SK-N-SH treated with all-trans-retinoic acid at 6 μM for 48 hours (cell line): ENCODE results near the gene OBSCN.

ENCODE experiments used
- CREB5 ChIP-seq: fragments of 250-450 bp; sonication (Bioruptor Pico); IDR thresholded peaks from 2 replicates; pipeline ENCODE4 v1.5.1; 2020; ENCODE audit warnings: low read depth, mild to moderate bottlenecking, moderate library complexity
- OSR1 ChIP-seq: fragments of 250-450 bp; sonication (Bioruptor Pico); IDR thresholded peaks from 2 replicates; pipeline ENCODE4 v1.8.0; 2022; ENCODE audit warnings: moderate library complexity, mild to moderate bottlenecking, inconsistent platforms
- PATZ1 ChIP-seq: fragments of 250-450 bp; sonication (Bioruptor Pico); IDR thresholded peaks from 2 replicates; pipeline ENCODE4 v1.8.0; 2020; ENCODE audit warnings: mild to moderate bottlenecking, moderate library complexity, borderline replicate concordance
- SNAI2 ChIP-seq: fragments of 250-450 bp; sonication (Bioruptor Pico); IDR thresholded peaks from 2 replicates; pipeline ENCODE4 v1.5.0; 2020; ENCODE audit warnings: mild to moderate bottlenecking, moderate library complexity
- TOX ChIP-seq: fragments of 250-450 bp; sonication (Bioruptor Pico); IDR thresholded peaks from 2 replicates; pipeline ENCODE4 v1.8.0; 2021; ENCODE audit warnings: mild to moderate bottlenecking, moderate library complexity, borderline replicate concordance
- ZC3H10 ChIP-seq: fragments of 250-450 bp; sonication (Bioruptor Pico); IDR thresholded peaks from 2 replicates; pipeline ENCODE4 v1.5.1; 2021; ENCODE audit warnings: mild to moderate bottlenecking, moderate library complexity
- ZFP3 ChIP-seq: fragments of 250-450 bp; sonication (Bioruptor Pico); IDR thresholded peaks from 2 replicates; pipeline ENCODE4 v1.5.0; 2020; ENCODE audit warnings: mild to moderate bottlenecking, moderate library complexity
- ZFP30 ChIP-seq: fragments of 450-650 bp; formaldehyde crosslinking; IDR thresholded peaks from 2 replicates; pipeline ENCODE4 v1.5.0; 2022; ENCODE audit warnings: mild to moderate bottlenecking, moderate library complexity

GRCh38 chr1:228332797-228333738 lies 125.2 kb downstream of the OBSCN start:
- TF ChIP-seq SNAI2 (CRISPR knock-in tag) (no peak), CREB5 (CRISPR knock-in tag) (no peak), ZFP30 (CRISPR knock-in tag) (no peak), ZFP3 (no peak), OSR1 (CRISPR knock-in tag) (no peak), ZC3H10 (CRISPR knock-in tag) (no peak), TOX (CRISPR knock-in tag) (no peak), PATZ1 (CRISPR knock-in tag) (no peak)
